ENCODE measurements around the gene STEAP2.
"Not testable (repeated sequence)": the region's sequence is repeated elsewhere in the genome, so short reads cannot be mapped to it uniquely, and the experiment has no call there.

The STEAP2 gene

DNA sequence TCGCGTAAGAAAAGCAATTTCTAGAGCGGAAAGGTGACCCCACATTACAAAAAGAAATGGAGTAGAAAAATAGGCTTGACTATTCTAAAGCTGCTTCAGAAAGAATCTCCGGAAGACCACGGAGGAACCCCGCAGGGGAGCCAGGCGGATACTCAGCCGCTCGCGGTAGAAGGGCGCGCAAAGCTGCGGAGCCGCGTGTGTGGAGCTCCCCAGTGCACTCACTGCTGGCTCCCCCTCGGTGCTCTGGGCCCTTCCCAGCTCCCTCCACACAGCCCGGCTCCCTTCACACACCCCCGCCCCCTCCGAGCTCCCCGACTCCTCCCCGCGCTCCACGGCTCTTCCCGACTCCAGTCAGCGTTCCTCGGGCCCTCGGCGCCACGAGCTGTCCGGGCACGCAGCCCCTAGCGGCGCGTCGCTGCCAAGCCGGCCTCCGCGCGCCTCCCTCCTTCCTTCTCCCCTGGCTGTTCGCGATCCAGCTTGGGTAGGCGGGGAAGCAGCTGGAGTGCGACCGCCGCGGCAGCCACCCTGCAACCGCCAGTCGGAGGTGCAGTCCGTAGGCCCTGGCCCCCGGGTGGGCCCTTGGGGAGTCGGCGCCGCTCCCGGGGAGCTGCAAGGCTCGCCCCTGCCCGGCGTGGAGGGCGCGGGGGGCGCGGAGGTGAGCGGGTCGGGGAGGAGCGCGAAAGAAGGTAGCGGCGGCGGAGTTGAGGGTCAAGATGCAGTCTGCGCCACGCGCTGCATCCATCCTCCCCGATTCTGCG lies at the start of gene STEAP2:
STEAP2 (plus strand) TSS at position 350 of the 758 bp plus-strand sequence. CDS start 13,343 bp downstream, outside the sequence.
- DNase-seq: no peak

DNA sequence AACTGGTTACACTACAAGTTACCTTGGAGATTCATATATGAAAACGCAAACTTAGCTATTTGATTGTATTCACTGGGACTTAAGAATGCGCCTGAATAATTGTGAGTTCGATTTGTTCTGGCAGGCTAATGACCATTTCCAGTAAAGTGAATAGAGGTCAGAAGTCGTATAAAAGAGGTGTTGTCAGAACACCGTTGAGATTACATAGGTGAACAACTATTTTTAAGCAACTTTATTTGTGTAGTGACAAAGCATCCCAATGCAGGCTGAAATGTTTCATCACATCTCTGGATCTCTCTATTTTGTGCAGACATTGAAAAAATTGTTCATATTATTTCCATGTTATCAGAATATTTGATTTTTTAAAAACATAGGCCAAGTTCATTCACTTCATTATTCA lies 48.0 kb upstream of the STEAP2 start:
- DNase-seq: no peak

DNA sequence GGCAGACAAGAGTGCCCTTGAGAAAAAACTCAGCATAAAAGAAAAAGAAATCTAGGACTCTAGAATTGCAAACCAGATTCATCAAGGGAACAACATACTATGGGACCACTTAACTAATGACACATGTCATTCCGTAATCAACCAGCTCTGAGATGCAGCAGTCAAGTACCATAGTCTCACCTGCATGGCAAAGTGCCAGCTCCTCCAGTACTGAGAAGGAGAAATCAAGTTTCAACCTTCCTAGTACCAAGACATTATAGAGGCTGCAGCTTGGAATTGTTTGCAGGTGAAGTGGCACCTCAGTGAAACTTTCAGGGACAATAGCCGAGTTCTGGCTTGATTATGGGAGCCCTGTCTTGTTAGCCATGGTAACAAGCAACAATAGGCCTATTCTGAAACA lies 45.8 kb upstream of the STEAP2 start:
- DNase-seq: no peak

DNA sequence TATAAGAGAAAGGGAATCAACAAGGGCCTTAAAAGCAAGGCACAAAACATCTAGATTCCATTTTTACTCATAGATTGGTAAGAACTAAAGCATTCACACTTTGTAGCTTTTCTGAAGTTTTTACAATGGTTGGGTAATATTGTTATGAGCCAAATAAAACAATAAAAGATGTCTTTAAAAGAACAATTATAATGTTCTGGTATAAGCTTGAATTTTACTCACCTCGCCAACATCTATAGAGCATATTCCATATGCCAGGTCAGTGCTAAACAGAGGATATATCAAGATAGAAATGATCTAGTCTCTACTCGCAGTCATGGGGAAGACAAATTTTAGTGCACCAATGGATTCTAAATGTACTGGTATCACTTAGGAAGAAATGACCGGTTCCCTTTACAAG lies 45.4 kb upstream of the STEAP2 start:
- no peak for DNase-seq

DNA sequence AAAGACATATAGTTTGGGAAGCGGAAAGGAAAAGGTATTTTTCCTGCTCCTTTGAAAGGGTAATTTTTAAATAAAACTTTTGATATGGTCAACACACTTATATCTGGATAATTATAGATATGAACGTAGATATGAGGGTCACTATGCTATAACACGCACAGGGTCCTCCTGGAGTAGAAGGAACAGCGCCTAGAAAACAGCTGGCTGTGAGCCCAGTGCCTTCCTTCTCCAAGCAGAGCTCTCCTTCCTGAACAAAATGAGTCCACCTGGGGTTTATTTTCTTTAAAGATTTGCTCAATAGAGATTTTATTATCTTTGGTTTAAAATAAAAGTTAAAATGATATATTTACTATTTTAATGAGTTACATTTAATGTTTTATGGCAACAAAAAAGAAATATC lies 44.2 kb upstream of the STEAP2 start:
- no peak for DNase-seq

DNA sequence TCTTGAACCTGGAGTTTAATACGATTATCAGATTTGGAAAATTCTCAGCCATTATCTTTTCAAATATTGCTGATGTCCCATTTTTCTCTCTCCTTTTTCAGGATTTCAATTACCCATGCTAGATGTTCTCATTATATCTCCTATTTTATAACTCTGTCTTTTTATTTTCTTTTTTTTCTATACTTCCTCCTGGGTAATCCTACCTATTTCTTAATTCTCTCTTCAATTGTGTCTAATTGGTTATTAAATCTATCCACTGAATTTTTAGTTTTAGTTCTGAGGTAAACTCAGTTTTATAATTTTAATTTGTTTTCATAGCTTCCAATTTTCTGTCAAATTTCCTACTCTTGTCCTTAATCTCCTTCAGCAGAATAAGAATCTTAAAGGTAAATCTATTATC lies 41.6 kb upstream of the STEAP2 start:
- no peak for DNase-seq

DNA sequence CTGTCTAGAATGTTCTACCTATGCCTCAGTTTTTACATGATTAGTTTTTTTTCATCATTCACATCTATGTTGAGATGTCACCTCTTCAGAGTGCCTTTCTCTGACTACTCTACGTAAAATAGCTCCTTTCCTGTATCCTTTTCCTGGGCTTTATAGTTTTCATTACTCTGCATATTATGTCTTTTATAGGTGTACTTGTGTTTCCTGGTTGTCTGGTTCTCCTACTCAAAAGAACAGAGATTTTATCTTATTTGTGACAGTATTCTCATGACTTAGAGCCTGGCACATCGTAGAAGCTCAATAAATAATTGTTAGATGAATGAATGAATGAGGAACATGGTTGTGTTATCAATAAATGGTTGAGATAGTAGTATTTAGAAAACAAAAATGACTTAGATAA lies 39.4 kb upstream of the STEAP2 start:
- DNase-seq: no peak

DNA sequence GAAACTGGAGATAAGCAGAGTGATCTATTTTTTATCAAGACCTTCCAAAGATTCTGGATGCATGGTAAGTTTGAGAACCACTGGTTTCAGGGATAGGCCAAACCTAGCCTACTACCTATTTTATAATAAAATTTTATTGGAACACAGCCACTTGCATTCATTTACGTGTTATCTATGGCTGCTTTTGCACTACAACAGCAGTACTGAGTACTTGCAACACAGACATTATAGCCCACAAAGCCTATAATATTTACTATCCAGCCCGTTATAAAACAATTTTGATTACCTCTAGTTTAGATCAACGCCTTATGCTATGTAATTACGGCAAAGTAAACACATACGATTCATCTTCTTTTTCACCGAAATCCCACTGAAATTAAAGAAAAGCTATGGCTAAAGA lies 38.9 kb upstream of the STEAP2 start:
- no peak for DNase-seq

DNA sequence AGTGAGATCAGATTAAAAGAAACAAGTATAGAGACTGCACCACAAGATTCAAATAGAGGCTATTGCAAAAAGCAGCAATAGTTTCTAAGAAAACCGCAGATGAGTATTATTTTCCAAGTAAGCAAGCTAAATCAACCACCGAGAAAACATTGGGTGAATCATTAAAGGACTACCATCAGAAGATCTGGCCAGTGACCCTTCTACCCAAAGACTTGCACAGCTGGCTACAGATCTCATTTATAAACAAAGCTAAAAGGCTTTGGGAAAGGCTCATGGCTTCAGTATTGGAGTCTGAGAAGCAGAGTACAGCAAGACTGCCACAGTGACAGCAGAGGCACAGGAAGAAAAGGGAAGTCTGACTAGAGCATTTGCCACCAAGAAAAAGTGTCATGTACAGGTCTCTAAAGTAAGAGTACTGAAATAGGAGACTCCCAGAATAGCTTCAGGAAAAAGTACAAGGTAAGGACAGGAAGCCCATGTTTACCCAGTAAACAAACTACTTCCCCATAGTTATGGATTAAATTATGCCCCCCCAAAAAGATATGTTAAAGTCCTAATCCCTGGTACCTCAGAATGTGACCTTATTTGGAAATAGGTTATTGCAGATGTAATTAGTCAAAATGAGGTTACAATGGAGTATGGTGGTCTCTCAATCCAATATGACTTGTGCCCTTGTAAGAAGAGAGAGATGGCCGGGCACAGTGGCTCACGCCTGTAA lies 38.3 kb upstream of the STEAP2 start:
- no peak for DNase-seq

DNA sequence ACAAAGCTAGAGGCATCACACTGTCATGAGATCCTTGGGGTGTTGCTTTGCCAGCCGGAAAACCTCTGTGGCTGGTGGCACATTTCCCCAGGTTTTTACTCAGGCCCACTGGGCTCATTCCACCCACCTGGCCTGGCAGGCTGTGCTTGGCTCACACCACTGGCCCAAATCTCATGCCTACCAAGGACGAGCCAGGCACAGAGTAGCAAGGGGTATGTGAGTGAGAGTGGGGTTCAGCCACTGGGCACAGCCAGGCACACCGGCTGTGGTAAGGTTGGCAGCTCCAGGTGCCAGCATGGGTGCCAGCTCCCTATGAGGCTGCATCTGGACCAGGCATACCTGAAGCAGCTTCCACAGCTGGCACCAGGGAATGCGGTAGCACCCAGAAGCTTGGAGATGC lies 35.9 kb upstream of the STEAP2 start:
- no peak for DNase-seq

DNA sequence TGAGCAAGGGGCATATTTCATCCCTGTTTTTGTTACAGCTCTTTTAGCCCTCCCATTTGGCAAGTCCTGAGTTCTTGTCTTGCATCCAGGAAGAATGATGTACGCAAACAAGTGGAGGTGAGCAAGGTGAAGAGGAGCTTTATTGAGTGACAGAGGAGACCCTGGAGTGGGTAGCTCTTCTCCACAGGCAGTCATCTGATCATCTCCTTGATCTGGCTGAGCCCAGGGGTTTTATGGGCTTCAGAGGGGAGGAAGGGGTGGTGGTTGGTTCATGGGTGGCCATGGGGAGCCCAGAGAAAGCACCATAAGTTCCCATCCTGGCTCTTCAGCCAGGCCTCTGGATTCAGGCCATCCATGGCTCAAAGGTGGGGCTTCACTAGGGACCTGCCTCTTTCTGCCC lies 35.3 kb upstream of the STEAP2 start:
- DNase-seq: no peak

DNA sequence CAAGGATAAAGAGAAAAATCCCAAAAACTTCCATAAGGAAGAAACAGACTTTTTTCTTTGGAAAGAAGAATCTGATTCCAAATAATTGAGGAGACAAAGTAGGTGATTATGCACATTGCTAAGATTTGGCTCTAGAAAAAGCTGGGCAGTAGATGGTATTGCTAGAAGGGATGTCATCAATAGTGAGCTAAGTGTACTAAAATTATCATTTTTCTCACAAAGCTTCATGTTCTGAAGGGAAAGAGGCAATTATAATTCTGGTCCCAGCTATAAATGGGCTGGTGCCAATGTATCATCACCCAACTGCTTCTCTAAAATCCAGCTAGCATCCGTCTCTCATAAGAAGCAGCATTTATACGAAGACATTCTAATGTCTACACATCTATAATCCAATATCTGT lies 33.4 kb upstream of the STEAP2 start:
- DNase-seq: no peak

DNA sequence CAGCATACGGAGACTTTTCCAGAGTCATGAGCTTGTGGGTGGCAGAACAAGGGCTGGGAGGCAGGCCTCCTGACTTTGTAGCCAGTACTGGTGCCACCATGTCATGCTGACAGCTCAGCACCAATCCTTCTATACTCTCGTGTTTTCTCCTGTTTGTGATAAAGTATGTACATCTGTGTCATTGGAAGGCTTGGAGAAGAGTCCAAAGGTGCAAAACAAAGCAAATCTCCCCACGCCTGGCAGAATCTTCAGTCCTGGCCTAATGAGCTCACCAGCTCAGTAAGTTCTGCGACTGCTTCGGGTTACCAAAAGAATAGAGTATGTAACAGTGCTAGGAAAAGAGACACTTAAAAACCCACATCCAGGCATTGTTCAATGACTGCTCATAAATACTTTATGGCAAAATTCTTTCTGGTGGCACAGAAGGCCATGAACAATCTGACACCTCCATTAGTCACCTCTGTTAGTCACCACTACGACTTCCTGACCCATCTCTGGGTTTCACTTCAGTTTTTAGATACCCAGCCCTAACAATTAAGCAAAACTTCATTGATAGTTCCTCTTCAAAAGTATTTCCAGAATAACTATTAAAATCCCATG lies 32.8 kb upstream of the STEAP2 start:
- no peak for DNase-seq

DNA sequence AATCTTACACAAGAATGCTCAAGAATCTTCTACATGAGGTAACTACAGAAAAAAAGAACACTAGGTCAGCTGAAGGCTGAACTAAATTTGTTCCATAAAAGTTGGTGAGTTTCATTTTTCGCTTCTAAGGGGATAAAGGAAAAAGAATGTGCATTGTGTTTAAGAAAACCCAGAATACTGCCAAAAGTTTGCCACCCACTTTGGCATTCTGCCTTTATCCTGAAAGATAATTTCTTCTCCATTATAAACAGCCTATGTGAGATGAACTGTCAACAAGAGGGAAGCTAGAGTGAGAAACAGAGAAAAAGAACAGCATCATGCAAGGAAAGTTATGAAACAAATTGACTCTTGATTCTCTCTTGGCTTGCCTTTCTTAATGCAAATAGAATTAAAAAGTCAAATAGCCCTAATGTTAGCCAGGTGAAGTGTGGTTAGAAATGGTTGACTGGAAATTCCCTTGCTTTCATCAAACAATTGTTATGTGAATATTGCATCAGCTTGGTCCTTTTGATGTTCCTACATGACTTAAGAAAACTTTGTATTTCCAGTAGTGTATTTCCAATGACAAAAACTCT lies 31.4 kb upstream of the STEAP2 start:
- DNase-seq: no peak

DNA sequence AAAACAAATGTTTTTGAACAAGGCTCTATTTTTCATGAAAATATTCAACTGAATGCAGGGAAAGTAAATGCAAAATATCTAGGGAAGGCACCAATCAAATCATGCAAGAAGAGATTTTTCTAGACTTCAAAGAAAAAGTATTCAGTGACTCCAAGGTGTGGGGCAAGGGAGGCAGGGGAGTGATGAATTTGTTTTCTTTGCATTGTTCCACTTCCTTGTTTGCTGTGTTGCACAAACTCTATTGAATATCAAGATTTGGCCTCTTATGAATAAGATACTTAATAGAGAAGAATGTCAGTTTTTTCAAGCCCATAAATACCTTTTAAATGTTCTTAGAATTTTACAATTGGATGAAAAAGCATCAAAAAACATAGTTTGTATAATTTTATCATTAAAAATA lies 30.9 kb upstream of the STEAP2 start:
- no peak for DNase-seq

DNA sequence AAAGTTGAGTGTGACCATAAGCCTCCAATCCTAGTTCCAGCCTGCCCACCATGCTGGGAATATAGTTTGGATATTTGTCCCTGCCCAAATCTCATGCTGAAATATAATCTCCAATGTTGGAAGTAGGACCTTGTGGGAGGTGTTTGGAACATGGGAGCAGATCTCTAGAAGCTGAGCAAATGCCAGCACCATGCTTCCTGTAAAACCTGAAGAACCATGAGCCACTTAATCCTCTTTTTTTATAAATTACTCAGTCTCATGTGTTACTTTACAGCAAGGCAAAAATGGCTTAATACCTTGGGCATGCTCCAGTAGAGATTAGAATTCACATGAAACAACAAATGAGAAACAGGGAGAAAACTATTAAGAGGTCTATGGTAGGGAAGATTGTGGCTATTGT lies 30.1 kb upstream of the STEAP2 start:
- no peak for DNase-seq

DNA sequence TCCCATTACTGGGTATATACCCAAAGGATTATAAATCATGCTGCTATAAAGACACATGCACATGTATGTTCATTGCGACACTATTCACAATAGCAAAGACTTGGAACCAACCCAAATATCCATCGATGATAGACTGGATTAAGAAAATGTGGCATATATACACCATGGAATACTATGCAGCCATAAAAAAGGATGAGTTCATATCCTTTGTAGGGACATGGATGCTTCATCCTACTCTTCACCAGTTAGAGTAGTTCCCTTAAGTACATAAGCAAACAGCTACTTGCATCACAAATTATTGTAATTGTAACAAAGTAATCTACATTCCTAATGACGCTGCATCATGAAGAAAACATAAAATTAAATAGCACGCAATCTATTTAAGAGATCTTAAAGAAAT lies 25.2 kb upstream of the STEAP2 start:
- DNase-seq: not testable (repeated sequence)

DNA sequence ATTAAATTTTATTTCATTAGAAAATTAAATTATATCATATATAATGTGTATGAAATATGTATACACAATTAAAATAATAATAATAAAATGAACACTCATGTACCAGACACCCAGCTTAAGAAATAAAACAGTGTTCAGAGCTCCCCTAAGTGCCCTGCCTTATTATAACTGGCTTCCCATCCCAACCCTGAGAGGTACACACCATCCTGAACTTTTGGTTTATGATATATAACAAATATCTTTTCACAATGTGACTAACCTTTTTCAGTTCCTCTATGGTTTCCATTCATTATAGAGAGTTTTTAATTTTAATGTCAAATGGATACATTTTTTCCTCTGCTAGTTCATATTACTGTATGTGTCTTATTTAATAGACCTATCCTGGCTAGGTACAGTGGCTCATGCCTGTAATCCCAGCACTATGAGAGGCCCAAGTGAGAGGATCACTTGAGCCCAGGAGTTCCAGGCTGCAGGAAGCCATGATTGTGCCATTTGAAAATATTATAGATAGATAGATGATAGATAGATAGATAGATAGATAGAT lies 24.0 kb upstream of the STEAP2 start:
- DNase-seq: no peak

DNA sequence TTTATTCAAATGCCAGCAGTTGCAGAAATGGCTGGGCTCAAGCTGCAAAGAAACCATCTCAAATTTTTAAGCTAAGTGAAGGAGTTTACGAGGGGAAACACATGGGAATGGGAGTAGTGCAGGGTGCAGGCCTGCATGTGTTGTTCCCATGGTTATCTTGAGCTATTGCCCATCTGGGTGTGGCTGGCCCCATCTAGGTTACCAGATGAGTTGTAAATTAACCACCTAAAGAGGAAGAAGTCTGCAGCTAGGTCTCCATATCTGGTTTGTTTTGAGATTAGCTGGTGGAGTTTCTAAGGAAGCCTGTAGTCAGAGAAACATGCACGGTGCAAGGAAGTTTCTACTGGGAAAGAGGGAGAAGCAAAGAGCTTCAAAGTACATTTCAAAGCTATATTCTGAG lies 23.3 kb upstream of the STEAP2 start:
- DNase-seq: no peak

DNA sequence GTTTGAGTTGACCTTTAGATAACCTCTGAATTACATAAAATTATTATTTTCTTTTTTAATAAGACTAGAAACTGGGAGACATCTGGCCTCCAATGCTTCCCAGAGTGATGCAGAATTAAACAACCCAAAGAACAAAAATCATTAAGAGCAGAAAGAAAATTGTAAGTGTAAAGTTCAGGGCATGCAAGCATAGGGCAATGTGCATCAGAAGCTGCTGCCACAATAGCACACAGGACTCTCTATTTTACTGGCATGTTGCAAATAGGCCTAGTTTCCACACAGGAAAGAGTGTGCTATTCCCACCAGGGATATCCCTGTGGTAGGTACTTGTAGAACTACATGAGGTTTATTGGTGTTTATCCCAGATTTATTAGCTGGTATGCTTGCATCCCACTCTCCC lies 20.5 kb upstream of the STEAP2 start:
- no peak for DNase-seq

DNA sequence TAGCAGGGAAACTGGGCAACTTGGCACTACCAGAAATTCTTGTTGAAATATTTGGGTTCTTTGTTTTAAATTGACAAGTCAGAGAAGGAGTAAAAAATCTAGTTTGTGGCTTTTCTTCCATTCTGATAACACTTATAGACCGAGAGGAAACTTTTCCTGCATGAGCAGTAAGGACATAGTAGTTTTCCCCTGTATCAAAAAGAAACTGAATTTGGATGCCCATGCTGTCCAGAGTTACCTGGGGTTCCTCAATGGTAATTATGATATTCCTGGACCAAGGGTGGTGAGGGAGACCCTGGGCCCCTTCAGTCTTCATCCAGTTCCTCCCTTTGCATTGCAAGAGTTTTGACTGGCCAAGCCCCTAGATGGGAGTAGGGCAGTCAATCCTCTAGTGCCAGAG lies 19.9 kb upstream of the STEAP2 start:
- no peak for DNase-seq

DNA sequence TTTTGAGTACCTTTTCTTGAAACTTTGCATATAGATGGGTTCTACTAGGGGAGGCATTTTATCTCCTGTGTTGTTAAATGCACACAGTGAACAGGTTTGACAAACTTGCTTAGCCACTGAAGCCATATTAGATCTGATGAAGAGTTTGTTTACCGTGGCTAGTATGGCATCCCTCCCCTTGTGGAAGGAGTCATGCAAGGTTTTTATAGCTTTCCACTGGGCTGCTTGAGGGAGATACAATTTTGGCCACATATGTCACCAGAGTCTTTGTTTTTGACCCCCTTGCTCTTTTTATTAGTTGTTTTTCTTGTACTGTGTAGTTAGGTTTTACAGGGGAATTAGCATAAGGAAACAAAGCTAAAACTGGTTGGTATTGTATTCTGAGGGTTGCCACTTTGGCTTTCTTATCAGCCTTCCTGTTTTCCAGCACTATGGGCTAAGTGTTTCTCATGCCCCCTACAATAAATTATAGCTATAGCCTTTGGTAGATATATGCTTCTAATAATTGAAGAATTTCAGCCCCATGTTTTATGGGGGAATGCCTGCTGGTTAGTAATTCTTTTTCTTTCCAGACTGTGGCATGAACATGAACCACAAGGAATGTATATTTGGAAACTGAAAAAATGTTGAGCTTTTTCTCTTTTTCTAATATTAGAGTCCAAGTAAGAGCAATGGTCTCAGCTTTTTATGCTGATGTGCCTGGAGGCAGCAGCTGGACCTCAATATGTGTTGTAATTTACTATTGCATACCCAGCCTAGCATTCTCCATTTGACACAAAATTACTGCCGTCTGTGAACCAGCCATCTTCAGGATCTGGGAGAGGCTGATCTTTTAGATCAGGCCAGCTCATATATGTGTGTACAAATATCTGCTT lies 18.4 kb upstream of the STEAP2 start:
- no peak for DNase-seq
